A549 (cell line): ENCODE results near the gene PTGFR. TPM values are rescaled to one million over a fixed set of nuclear protein-coding genes. Genes with fewer than 3 reads are reported as not detected.

ENCODE experiments used
- ATAC-seq, 2 experiments: fragments of 200-7000 bp in 1 of 2; fragments of >200 bp in 1 of 2; cut with Nextera tagmentation in 1 of 2; cut with Tn5 transposase in 1 of 2; 3 replicates each; pipeline versions ENCODE4 v1.8.0 to v1.9.1; 2018 to 2020; ENCODE audit warnings: mild to moderate bottlenecking in 1 of 2, moderate library complexity in 1 of 2
- CTCF ChIA-PET: fragments of 300-600 bp; sonication (Branson Sonifier 250); formaldehyde crosslinking; extraction: SDS; loops from one replicate; lab custom pipeline; 2021; ENCODE audit warnings: antibody characterized with exemption, inconsistent platforms; lab: Yijun Ruan, JAX
- POLR2A ChIA-PET: fragments of 350-600 bp; formaldehyde crosslinking; extraction: SDS; loops from one replicate; lab custom pipeline; 2021; ENCODE audit warnings: antibody characterized with exemption, inconsistent platforms; lab: Yijun Ruan, JAX
- DNase-seq, 2 experiments: peaks; one replicate each; pipeline versions ENCODE4 v3.0.0 to v3.0.0-alpha.2; 2011 to 2016; ENCODE audit warnings: low read depth in 1 of 2, low spot score in 1 of 2
- FAIRE-seq: peaks from 2 replicates; lab custom pipeline; 2011; peaks lifted over from hg19 to GRCh38; lab: Jason Lieb, UNC
- H3K27ac ChIP-seq, 2 experiments: fragments of >200 bp; sonication (Bioruptor Twin); formaldehyde crosslinking; 3 replicates each; pipeline ENCODE4 v1.5.1; 2016 to 2017
- H3K4me1 ChIP-seq: fragments of >200 bp; sonication (Bioruptor Twin); formaldehyde crosslinking; 3 replicates; pipeline ENCODE4 v1.6.1; 2016
- H3K4me2 ChIP-seq: fragments of >200 bp; sonication (Bioruptor Twin); formaldehyde crosslinking; 3 replicates; pipeline ENCODE4 v1.6.1; 2016
- H3K4me3 ChIP-seq: fragments of >200 bp; sonication (Bioruptor Twin); formaldehyde crosslinking; 3 replicates; pipeline ENCODE4 v1.5.1; 2016
- H3K9me3 ChIP-seq: fragments of >200 bp; sonication (Bioruptor Twin); formaldehyde crosslinking; 3 replicates; pipeline ENCODE4 v1.6.1; 2016
- BHLHE40 ChIP-seq: IDR thresholded peaks from 2 replicates; pipeline ENCODE4 v1.6.1; 2012; ENCODE audit warnings: low read depth, low read length, inconsistent platforms
- CBX8 ChIP-seq: fragments of 200-600 bp; sonication (generic); IDR thresholded peaks from 2 replicates; pipeline ENCODE4 v1.6.1; 2016
- CEBPB ChIP-seq, 2 experiments: fragments of >200 bp in 1 of 2; sonication (Bioruptor Twin) in 1 of 2; formaldehyde crosslinking in 1 of 2; IDR thresholded peaks; 2 replicates each; pipeline ENCODE4 v1.6.1; 2012 to 2016
- CHD4 ChIP-seq: fragments of 200-600 bp; sonication (generic); IDR thresholded peaks from 2 replicates; pipeline ENCODE4 v1.6.1; 2016; ENCODE audit warnings: antibody characterized with exemption, mild to moderate bottlenecking, borderline replicate concordance
- EHF ChIP-seq: fragments of 250-450 bp; sonication (Bioruptor Pico); IDR thresholded peaks from 2 replicates; pipeline ENCODE4 v1.5.0; 2020; ENCODE audit warnings: mild to moderate bottlenecking
- EHMT2 ChIP-seq: fragments of 200-600 bp; sonication (generic); IDR thresholded peaks from 2 replicates; pipeline ENCODE4 v1.6.1; 2016; ENCODE audit warnings: antibody characterized with exemption, low read depth, mild to moderate bottlenecking, moderate library complexity
- FOSL2 ChIP-seq, 2 experiments: fragments of 450-650 bp in 1 of 2; fragments of >200 bp in 1 of 2; sonication (Bioruptor Twin) in 1 of 2; formaldehyde crosslinking; IDR thresholded peaks; 2 replicates each; pipeline versions ENCODE4 v1.5.0 to v1.6.1; 2016 to 2020; ENCODE audit warnings: mild to moderate bottlenecking in 1 of 2, moderate library complexity in 1 of 2
- FOXS1 ChIP-seq: fragments of 250-450 bp; sonication (Bioruptor Pico); IDR thresholded peaks from 2 replicates; pipeline ENCODE4 v1.5.0; 2020; ENCODE audit warnings: mild to moderate bottlenecking, moderate library complexity
- GATA3 ChIP-seq: IDR thresholded peaks from 2 replicates; pipeline ENCODE4 v1.6.1; 2012; ENCODE audit warnings: borderline replicate concordance
- HDAC2 ChIP-seq: fragments of 200-600 bp; sonication (generic); IDR thresholded peaks from 2 replicates; pipeline ENCODE4 v1.6.1; 2016
- HOXB13 ChIP-seq: fragments of 250-450 bp; sonication (Bioruptor Pico); IDR thresholded peaks from 2 replicates; pipeline ENCODE4 v1.5.0; 2020; ENCODE audit warnings: low read depth, mild to moderate bottlenecking, moderate library complexity
- HOXB5 ChIP-seq: fragments of 250-450 bp; sonication (Bioruptor Pico); IDR thresholded peaks from 2 replicates; pipeline ENCODE4 v1.5.0; 2020; ENCODE audit warnings: mild to moderate bottlenecking, moderate library complexity
- JUN ChIP-seq, 2 experiments: fragments of >200 bp; sonication (Bioruptor Twin); formaldehyde crosslinking; IDR thresholded peaks; 2 replicates in 1 of 2; 3 replicates in 1 of 2; pipeline ENCODE4 v1.6.1; 2016 to 2017
- MYC ChIP-seq: IDR thresholded peaks from 2 replicates; pipeline ENCODE4 v1.6.1; 2012; ENCODE audit warnings: mild to moderate bottlenecking, inconsistent platforms, low read length, improper control_type of control experiment, borderline replicate concordance
- NFE2L2 ChIP-seq: fragments of 150-350 bp; conservative IDR thresholded peaks from 2 replicates; pipeline ENCODE4 v1.6.1; 2014; ENCODE audit warnings: low read length
- NPAS2 ChIP-seq: fragments of 250-450 bp; sonication (Bioruptor Pico); IDR thresholded peaks from 2 replicates; pipeline ENCODE4 v1.8.0; 2022; ENCODE audit warnings: mild to moderate bottlenecking, moderate library complexity, borderline replicate concordance
- PHF8 ChIP-seq: fragments of 200-600 bp; sonication (generic); IDR thresholded peaks from 2 replicates; pipeline ENCODE4 v1.6.1; 2016; ENCODE audit warnings: low read depth, mild to moderate bottlenecking, antibody characterized with exemption, moderate library complexity, borderline replicate concordance
- POLR2AphosphoS2 ChIP-seq: conservative IDR thresholded peaks from 2 replicates; pipeline ENCODE4 v1.6.1; 2012; ENCODE audit warnings: low read length, improper control_type of control experiment, inconsistent platforms
- RAD21 ChIP-seq, 2 experiments: fragments of >200 bp in 1 of 2; sonication (Bioruptor Twin) in 1 of 2; formaldehyde crosslinking in 1 of 2; IDR thresholded peaks in 1 of 2; conservative IDR thresholded peaks in 1 of 2; 2 replicates in 1 of 2; 3 replicates in 1 of 2; pipeline ENCODE4 v1.6.1; 2012 to 2018; ENCODE audit warnings: inconsistent platforms in 1 of 2
- RCOR1 ChIP-seq: fragments of 150-350 bp; IDR thresholded peaks from 2 replicates; pipeline ENCODE4 v1.6.1; 2014; ENCODE audit warnings: antibody characterized with exemption, low read length, low read depth
- RFX5 ChIP-seq: fragments of 450-650 bp; IDR thresholded peaks from 2 replicates; pipeline ENCODE4 v1.7.1; 2014; ENCODE audit warnings: antibody characterized with exemption, mild to moderate bottlenecking, moderate library complexity
- RNF2 ChIP-seq: fragments of 200-600 bp; sonication (generic); IDR thresholded peaks from 2 replicates; pipeline ENCODE4 v1.6.1; 2016; ENCODE audit warnings: low read depth, mild to moderate bottlenecking, antibody characterized with exemption, moderate library complexity, borderline replicate concordance
- SMC3 ChIP-seq: fragments of >200 bp; sonication (Bioruptor Twin); formaldehyde crosslinking; IDR thresholded peaks from 3 replicates; pipeline ENCODE4 v1.6.1; 2018; ENCODE audit warnings: inconsistent platforms
- TFCP2L1 ChIP-seq: fragments of 250-450 bp; sonication (Bioruptor Pico); IDR thresholded peaks from 2 replicates; pipeline ENCODE4 v1.5.0; 2021; ENCODE audit warnings: mild to moderate bottlenecking
- ZSCAN20 ChIP-seq: fragments of 250-450 bp; sonication (Bioruptor Pico); IDR thresholded peaks from 2 replicates; pipeline ENCODE4 v1.8.0; 2022; ENCODE audit warnings: mild to moderate bottlenecking, moderate library complexity
- WGBS: methylation state at CpG from one replicate; pipeline ENCODE4 v1.1.6; 2017; ENCODE audit errors: missing lambda C conversion rate; 5-methylcytosine and 5-hydroxymethylcytosine counted together
- polyA plus RNA-seq, 4 experiments: library from polyadenylated mRNA; depleted of rRNA in 3 of 4; stranded (reverse); fragments of >200 nt; fragmentation: RNase III in 1 of 4; extraction: RNeasy Plus Mini Kit Qiagen cat#74134 plus additional on column Dnase treatment in 1 of 4; gene quantifications; 2 replicates in 3 of 4; 3 replicates in 1 of 4; pipeline ENCODE4 v1.2.3, GENCODE V29; 2011 to 2017
- TF ChIP-seq, protein P1 (sequence below): fragments of 250-450 bp; sonication (Bioruptor Pico); IDR thresholded peaks from 2 replicates; pipeline ENCODE4 v1.5.0; 2020; ENCODE audit warnings: low read depth, mild to moderate bottlenecking, moderate library complexity
- TF ChIP-seq, protein P2 (sequence below): fragments of 250-450 bp; sonication (Bioruptor Pico); IDR thresholded peaks from 2 replicates; pipeline ENCODE4 v1.5.0; 2021; ENCODE audit warnings: mild to moderate bottlenecking, moderate library complexity, borderline replicate concordance
- TF ChIP-seq, protein P3 (sequence below): IDR thresholded peaks from 2 replicates; pipeline ENCODE4 v1.6.1; 2012
- TF ChIP-seq, protein P4 (sequence below): fragments of >200 bp; sonication (Bioruptor Twin); formaldehyde crosslinking; IDR thresholded peaks from 3 replicates; pipeline ENCODE4 v1.6.1; 2016

The PTGFR gene
- polyA plus RNA-seq, 2 of the 4 experiments (the other 2 are of a cell fraction) = not detected

DNA sequence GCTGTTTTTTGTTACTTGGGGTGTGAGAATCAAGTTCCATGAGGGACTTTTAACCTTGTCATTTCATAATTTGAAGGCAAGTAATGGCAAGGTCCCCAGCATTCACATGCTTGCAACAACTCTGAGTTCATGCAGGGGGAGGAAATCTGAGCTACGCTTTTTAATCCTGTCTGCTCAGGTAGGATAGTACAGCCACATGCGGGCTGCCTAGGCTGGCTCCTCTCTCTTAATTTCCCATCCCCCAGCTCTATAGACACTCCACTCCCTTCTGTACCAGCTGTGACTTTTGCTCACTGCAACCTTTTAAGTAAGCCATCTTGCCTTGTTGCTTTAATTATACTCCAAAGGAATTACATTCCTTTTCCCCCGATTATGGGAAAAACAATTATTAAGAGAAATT lies 30.1 kb downstream of the PTGFR start:
- ChIA-PET POLR2A (no interaction called here), CTCF (no interaction called here)
- no peak for TF ChIP-seq CHD4
- TF ChIP-seq TFCP2L1 (CRISPR knock-in tag) = no peak
- TF ChIP-seq FOXS1 = no peak
- TF ChIP-seq MYC = no peak
- no peak for TF ChIP-seq HOXB5 (CRISPR knock-in tag)
- TF ChIP-seq, protein P1, sequence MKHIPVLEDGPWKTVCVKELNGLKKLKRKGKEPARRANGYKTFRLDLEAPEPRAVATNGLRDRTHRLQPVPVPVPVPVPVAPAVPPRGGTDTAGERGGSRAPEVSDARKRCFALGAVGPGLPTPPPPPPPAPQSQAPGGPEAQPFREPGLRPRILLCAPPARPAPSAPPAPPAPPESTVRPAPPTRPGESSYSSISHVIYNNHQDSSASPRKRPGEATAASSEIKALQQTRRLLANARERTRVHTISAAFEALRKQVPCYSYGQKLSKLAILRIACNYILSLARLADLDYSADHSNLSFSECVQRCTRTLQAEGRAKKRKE (CRISPR knock-in tag) = no peak
- TF ChIP-seq FOSL2 (IDR thresholded peaks at IDR 0.05) = no peak
- TF ChIP-seq FOSL2 (CRISPR knock-in tag; IDR thresholded peaks at IDR 0.05) = no peak
- no peak for TF ChIP-seq HDAC2
- TF ChIP-seq ZSCAN20 (CRISPR knock-in tag) = no peak
- no peak for TF ChIP-seq EHMT2
- no peak for TF ChIP-seq HOXB13 (CRISPR knock-in tag)
- TF ChIP-seq POLR2AphosphoS2 = no peak
- TF ChIP-seq CBX8 = no peak
- TF ChIP-seq BHLHE40 = no peak
- TF ChIP-seq NFE2L2 = no peak
- TF ChIP-seq, protein P2, sequence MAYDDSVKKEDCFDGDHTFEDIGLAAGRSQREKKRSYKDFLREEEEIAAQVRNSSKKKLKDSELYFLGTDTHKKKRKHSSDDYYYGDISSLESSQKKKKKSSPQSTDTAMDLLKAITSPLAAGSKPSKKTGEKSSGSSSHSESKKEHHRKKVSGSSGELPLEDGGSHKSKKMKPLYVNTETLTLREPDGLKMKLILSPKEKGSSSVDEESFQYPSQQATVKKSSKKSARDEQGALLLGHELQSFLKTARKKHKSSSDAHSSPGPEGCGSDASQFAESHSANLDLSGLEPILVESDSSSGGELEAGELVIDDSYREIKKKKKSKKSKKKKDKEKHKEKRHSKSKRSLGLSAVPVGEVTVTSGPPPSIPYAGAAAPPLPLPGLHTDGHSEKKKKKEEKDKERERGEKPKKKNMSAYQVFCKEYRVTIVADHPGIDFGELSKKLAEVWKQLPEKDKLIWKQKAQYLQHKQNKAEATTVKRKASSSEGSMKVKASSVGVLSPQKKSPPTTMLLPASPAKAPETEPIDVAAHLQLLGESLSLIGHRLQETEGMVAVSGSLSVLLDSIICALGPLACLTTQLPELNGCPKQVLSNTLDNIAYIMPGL (CRISPR knock-in tag) = no peak
- no peak for TF ChIP-seq PHF8
- TF ChIP-seq RFX5 = no peak
- TF ChIP-seq CEBPB (IDR thresholded peaks at IDR 0.05) = no peak
- Histone ChIP-seq H3K4me3 (no peak overlapping the region), H3K4me1 (no peaks in the 10 kb centered on the region), H3K9me3 (no peaks in the 10 kb centered on the region), H3K4me2 (no peak overlapping the region), H3K27ac (no peak overlapping the region)
- no peak for DNase-seq
- 49% methylated on average over 3 of the region's 3 CpGs for WGBS
- no peak for ATAC-seq
- no peak for FAIRE-seq

DNA sequence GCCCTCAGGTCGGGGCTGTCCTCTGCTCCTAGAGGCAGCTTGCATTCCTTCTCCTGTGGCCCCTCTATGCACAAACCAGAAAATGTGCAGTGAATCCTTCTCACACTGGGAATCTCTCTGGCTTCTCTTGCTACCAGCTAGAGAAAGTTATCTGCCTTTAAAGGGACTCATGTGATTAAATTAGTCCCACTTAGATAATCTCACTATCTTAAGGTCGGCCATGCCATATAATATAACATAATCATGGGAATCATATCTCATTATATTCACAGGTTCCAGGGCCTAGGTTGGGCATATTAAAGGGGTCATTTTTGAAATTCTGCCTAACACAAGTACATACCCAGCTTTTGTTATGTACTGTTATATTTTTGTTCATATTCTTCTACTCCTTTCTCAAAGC lies 31.4 kb downstream of the PTGFR start:
- FAIRE-seq (no peak), ATAC-seq (no peak), DNase-seq (no peak)
- Histone ChIP-seq H3K4me2 (no peak overlapping the region), H3K4me3 (no peak overlapping the region), H3K9me3 (no peaks in the 10 kb centered on the region), H3K27ac (no peak overlapping the region), H3K4me1 (no peaks in the 10 kb centered on the region)
- 0% methylated on average over 2 of the region's 2 CpGs for WGBS
- ChIA-PET CTCF (no interaction called here), POLR2A (no interaction called here)
- TF ChIP-seq GATA3 (no peak), HOXB13 (CRISPR knock-in tag) (no peak), RNF2 (no peak), CHD4 (no peak), RAD21 (conservative IDR thresholded peaks at IDR 0.05 in 1 of 2, IDR thresholded peaks at IDR 0.05 in 1 of 2) (no peak), HDAC2 (no peak)
- TF ChIP-seq, protein P3, sequence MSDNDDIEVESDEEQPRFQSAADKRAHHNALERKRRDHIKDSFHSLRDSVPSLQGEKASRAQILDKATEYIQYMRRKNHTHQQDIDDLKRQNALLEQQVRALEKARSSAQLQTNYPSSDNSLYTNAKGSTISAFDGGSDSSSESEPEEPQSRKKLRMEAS = no peak

DNA sequence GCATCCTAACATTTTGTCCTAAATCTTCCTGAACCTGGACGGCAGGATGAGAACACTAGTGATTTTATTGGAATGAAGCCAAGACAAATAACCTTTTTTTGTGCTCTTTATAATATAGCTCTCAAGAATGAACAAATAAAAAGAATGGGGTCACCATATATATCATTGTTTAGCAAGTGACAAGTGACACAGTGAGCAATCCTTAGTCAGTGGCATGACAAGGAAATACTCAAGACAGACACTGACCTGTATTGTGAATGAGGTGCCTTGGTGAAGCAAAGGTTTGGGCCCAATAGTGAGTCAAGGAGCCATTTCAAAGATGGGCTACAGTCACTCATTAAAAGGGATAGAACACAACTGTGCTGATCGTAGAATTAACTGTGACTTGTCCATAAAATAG lies 35.7 kb downstream of the PTGFR start:
- ChIA-PET POLR2A (no interaction called here), CTCF (no interaction called here)
- ATAC-seq (no peak), FAIRE-seq (no peak), DNase-seq (no peak)
- H3K4me1 ChIP-seq = no peaks in the 10 kb centered on the region
- H3K27ac ChIP-seq = no peak overlapping the region
- 0% methylated on average over 2 of the region's 2 CpGs for WGBS
- no peak overlapping the region for H3K4me3 ChIP-seq
- no peaks in the 10 kb centered on the region for H3K9me3 ChIP-seq
- no peak overlapping the region for H3K4me2 ChIP-seq
- TF ChIP-seq, protein P1 (CRISPR knock-in tag) = no peak
- TF ChIP-seq RFX5 (no peak), FOXS1 (no peak), EHMT2 (no peak), NFE2L2 (no peak), EHF (CRISPR knock-in tag) (no peak), PHF8 (no peak), SMC3 (no peak), MYC (no peak), JUN (IDR thresholded peaks at IDR 0.05) (no peak), RNF2 (no peak), RCOR1 (no peak), NPAS2 (CRISPR knock-in tag) (no peak)
- TF ChIP-seq, protein P4, sequence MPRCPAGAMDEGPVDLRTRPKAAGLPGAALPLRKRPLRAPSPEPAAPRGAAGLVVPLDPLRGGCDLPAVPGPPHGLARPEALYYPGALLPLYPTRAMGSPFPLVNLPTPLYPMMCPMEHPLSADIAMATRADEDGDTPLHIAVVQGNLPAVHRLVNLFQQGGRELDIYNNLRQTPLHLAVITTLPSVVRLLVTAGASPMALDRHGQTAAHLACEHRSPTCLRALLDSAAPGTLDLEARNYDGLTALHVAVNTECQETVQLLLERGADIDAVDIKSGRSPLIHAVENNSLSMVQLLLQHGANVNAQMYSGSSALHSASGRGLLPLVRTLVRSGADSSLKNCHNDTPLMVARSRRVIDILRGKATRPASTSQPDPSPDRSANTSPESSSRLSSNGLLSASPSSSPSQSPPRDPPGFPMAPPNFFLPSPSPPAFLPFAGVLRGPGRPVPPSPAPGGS = no peak
